Lung (tissue), 12 donors: Measurements from ENCODE around the gene PRKCE. TPM values are rescaled to one million over a fixed set of nuclear protein-coding genes. Genes with fewer than 3 reads are reported as not detected.
A peak's percentile ranks its signal among the peaks of the same experiment; 100 is the strongest.

Experiments used
- ATAC-seq: fragments of 200-7000 bp; cut with Tn5 transposase; one replicate; pipeline ENCODE4 v1.9.1; 2020; ENCODE audit warnings: moderate number of reproducible peaks; ENCODE audit not compliant: insufficient read depth, low FRiP score
- DNase-seq, 3 donors: peaks; one replicate each; pipeline ENCODE4 v3.0.0-alpha.2; 2013 to 2017
- H3K27ac ChIP-seq, 2 donors: one replicate each; pipeline ENCODE4 v1.5.1; 2013; ENCODE audit warnings: mild to moderate bottlenecking in 2 of 2, moderate library complexity in 2 of 2, control low read depth in 1 of 2, inconsistent platforms in 1 of 2, low read depth in 1 of 2, low read length in 1 of 2
- H3K27me3 ChIP-seq, 3 donors: one replicate each; pipeline ENCODE4 v1.5.1; 2013; ENCODE audit warnings: low read length in 2 of 3; ENCODE audit not compliant: control insufficient read depth in 3 of 3, insufficient read depth in 3 of 3
- H3K36me3 ChIP-seq, 4 donors: one replicate each; pipeline ENCODE4 v1.5.1; 2013; ENCODE audit warnings: low read length in 4 of 4, mild to moderate bottlenecking in 1 of 4, moderate library complexity in 1 of 4; ENCODE audit not compliant: control insufficient read depth in 4 of 4, insufficient read depth in 4 of 4
- H3K4me1 ChIP-seq, 5 donors: one replicate each; pipeline ENCODE4 v1.5.1; 2013; ENCODE audit warnings: low read length in 5 of 5, mild to moderate bottlenecking in 2 of 5, moderate library complexity in 1 of 5; ENCODE audit not compliant: control insufficient read depth in 5 of 5, insufficient read depth in 5 of 5
- H3K4me3 ChIP-seq: one replicate; pipeline ENCODE4 v1.5.1; 2013; ENCODE audit warnings: mild to moderate bottlenecking, control low read depth, moderate library complexity
- H3K9ac ChIP-seq, 2 donors: one replicate each; pipeline ENCODE4 v1.5.1; 2013; ENCODE audit warnings: low read length in 2 of 2, control low read depth in 1 of 2; ENCODE audit not compliant: insufficient read depth in 1 of 2
- H3K9me3 ChIP-seq, 4 donors: one replicate each; pipeline ENCODE4 v1.5.1; 2013; ENCODE audit warnings: low read length in 3 of 4, mild to moderate bottlenecking in 1 of 4, moderate library complexity in 1 of 4; ENCODE audit not compliant: control insufficient read depth in 4 of 4, insufficient read depth in 3 of 4
- WGBS, 2 donors: extraction: QIAGEN DNeasy Blood & Tissue Kit; methylation state at CpG; one replicate each; pipeline ENCODE4 v1.1.7; 2013; 5-methylcytosine and 5-hydroxymethylcytosine counted together
- polyA plus RNA-seq, 2 donors: library from polyadenylated mRNA; stranded (reverse); fragments of 200-250 nt; gene quantifications; one replicate each; pipeline ENCODE4 v1.2.1, GENCODE V29; 2013
- total RNA-seq, 2 donors: library from RNA; depleted of rRNA in 1 of 2; stranded (reverse); fragments of >200 nt in 1 of 2; gene quantifications; one replicate each; pipeline ENCODE4 v1.2.1, GENCODE V29; 2014 to 2021
- TF ChIP-seq, protein P1 (sequence below): IDR thresholded peaks from 2 replicates; pipeline ENCODE4 v1.5.1; 2012; ENCODE audit warnings: mild to moderate bottlenecking; ENCODE audit errors: control extremely low read depth, extremely low read depth
- donor health status: control.
- donor health status: control.
- donor health status: Bipolar disorder and iron deficiency.
- donor health status: healthy.
- donor health status: DM: yes; HTN: yes; CAD: no.

The PRKCE gene
- total and polyA plus RNA-seq, 4 donors = 12.5 to 82.2 (median 32.1) TPM

DNA sequence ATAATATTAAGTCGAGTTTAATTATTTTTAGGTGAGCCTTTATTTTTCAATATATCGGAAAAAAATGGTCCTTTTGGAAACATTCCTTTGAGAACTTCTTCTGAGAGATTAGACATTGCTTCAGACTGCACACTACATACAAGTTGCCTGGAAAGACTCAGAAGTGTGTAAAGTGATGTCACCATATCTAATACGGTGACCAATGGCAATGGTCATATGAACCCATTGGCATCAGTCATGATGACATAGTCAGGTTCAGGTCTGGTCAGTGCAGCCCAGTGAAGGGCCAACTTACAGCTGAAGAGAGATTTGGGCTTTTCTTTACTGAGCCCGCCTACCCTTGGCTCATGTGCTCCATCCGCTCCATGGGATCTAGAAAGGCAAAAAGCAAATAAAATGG, 362.3 kb downstream of the PRKCE start:
- no peak for ATAC-seq
- no peak for DNase-seq
- no peak overlapping the region for H3K4me3 ChIP-seq
- H3K9me3 ChIP-seq = no peaks in the 10 kb centered on the region
- peaks cover 0 to 10% (median 7%) of the 10 kb centered on the region in 4 donors for H3K36me3 ChIP-seq
- H3K27ac ChIP-seq = no peak overlapping the region
- peaks cover 4 to 35% (median 5%) of the 10 kb centered on the region in 5 donors for H3K4me1 ChIP-seq
- H3K9ac ChIP-seq = no peak overlapping the region
- WGBS, 2 donors = 94 to 98% methylated on average over 5 of the region's 5 CpGs
- no peaks in the 10 kb centered on the region for H3K27me3 ChIP-seq
- TF ChIP-seq, protein P1, sequence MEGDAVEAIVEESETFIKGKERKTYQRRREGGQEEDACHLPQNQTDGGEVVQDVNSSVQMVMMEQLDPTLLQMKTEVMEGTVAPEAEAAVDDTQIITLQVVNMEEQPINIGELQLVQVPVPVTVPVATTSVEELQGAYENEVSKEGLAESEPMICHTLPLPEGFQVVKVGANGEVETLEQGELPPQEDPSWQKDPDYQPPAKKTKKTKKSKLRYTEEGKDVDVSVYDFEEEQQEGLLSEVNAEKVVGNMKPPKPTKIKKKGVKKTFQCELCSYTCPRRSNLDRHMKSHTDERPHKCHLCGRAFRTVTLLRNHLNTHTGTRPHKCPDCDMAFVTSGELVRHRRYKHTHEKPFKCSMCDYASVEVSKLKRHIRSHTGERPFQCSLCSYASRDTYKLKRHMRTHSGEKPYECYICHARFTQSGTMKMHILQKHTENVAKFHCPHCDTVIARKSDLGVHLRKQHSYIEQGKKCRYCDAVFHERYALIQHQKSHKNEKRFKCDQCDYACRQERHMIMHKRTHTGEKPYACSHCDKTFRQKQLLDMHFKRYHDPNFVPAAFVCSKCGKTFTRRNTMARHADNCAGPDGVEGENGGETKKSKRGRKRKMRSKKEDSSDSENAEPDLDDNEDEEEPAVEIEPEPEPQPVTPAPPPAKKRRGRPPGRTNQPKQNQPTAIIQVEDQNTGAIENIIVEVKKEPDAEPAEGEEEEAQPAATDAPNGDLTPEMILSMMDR = no peak

DNA sequence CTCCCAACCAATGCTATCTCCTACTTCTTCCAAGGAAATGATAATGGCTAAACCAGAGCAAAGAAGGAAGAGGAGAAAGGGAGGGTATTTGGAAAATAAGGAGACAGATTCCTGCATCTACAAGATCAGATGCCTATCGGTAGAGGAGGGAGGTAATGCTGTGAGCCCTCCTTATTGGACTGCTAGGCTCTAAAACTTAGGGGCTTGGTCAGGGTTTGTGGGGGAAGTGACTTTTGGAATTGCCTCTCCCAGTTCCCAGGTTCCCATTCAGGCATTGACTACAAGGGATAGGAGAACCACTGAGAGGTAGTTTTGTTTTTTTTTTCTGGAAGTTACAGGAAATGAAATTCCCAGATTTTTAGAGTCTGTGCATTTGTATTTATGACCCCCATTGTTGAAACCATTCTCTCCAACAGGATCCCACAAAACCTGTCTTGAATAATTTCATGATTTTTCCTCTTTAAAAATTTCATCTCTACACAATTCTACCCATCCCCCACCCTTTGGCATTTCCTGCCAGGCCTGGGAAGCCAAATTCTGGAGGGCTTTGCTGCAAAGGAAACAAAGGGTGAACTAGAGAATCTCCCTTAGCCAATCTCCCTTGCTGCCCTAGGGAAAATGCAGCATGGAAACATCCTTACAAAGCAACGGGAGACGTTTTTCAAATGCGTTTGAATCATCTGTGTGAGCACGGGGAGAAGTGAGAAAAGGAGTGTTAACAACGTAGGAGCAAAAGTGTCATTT, 363.6 kb downstream of the PRKCE start:
- ATAC-seq (no peak), DNase-seq (peak; percentile 67 to 74 (median 71))
- no peaks in the 10 kb centered on the region for H3K27me3 ChIP-seq
- H3K9ac ChIP-seq = no peak overlapping the region
- H3K9me3 ChIP-seq = no peaks in the 10 kb centered on the region
- WGBS, 2 donors = 45 to 74% methylated on average over 6 of the region's 6 CpGs
- no peak overlapping the region for H3K4me3 ChIP-seq
- TF ChIP-seq, protein P1 = no peak
- H3K4me1 ChIP-seq = peaks cover 0 to 21% (median 7%) of the 10 kb centered on the region in 5 donors
- peak overlapping the region in 1 of 2 donors; percentile 66 for H3K27ac ChIP-seq
- H3K36me3 ChIP-seq = peaks cover 0 to 11% (median 7%) of the 10 kb centered on the region in 4 donors

DNA sequence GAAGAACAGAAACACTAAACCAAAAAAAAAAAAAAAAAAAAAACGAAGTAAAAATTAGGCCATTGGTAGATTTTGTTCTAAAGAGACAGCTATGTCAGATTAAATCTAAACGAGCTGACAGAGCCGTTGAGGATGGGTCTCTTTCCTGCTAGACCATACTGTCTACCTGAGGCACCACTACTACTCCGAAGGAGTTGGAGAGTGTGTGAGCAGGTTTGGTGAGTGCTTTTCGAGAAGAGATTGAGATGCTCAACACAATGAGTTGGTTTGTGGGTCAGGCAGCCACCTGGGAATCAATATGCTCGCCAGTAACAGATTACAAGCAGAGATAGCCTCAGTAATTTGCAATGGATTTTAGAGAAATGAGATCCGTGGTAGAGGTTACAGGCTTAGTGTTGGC, 364.2 kb downstream of the PRKCE start:
- Histone ChIP-seq H3K36me3 (peaks cover 0 to 11% (median 7%) of the 10 kb centered on the region in 4 donors), H3K4me3 (no peak overlapping the region), H3K27me3 (no peaks in the 10 kb centered on the region), H3K9me3 (no peaks in the 10 kb centered on the region), H3K27ac (peak overlapping the region in 1 of 2 donors; percentile 69), H3K4me1 (peaks cover 0 to 15% (median 4%) of the 10 kb centered on the region in 5 donors), H3K9ac (no peak overlapping the region)
- 62 to 75% methylated on average over 7 of the region's 7 CpGs for WGBS, 2 donors
- ATAC-seq (no peak), DNase-seq (no peak)
- TF ChIP-seq, protein P1 = no peak
